HT-29 (cell line): Measurements from ENCODE around the gene ADAMTS9. TPM values are rescaled to one million over a fixed set of nuclear protein-coding genes. Genes with fewer than 3 reads are reported as not detected.

ENCODE experiments used
- DNase-seq: peaks from one replicate; pipeline ENCODE4 v3.0.0-alpha.2; 2015; ENCODE audit warnings: low spot score
- total RNA-seq: library from RNA; depleted of rRNA; stranded (reverse); fragments of >200 nt; shearing (Covaris generic); gene quantifications from 2 replicates; pipeline ENCODE4 v1.2.3, GENCODE V29; 2014

The ADAMTS9 gene
- total RNA-seq, 1 experiment from 2014 or later: 0.05 TPM

- DNase-seq: no peak
Observed at GRCh38 chr3:64685331-64685799, 2.4 kb downstream of the ADAMTS9 start.

GRCh38 chr3:64684715-64685261 is 3.0 kb downstream of the ADAMTS9 start:
- DNase-seq: no peak

GRCh38 chr3:64681827-64682226 is 6.0 kb downstream of the ADAMTS9 start:
- no peak for DNase-seq

GRCh38 chr3:64681015-64681414 is 6.8 kb downstream of the ADAMTS9 start:
- no peak for DNase-seq

GRCh38 chr3:64680334-64680733 is 7.5 kb downstream of the ADAMTS9 start:
- no peak for DNase-seq

GRCh38 chr3:64677961-64678716 is 9.7 kb downstream of the ADAMTS9 start:
- no peak for DNase-seq

GRCh38 chr3:64676831-64677230 is 11.0 kb downstream of the ADAMTS9 start:
- no peak for DNase-seq

- no peak for DNase-seq
Observed at GRCh38 chr3:64675687-64676247, 12.0 kb downstream of the ADAMTS9 start.

GRCh38 chr3:64674591-64675076 is 13.2 kb downstream of the ADAMTS9 start:
- DNase-seq: no peak

- no peak for DNase-seq
Observed at GRCh38 chr3:64673159-64673715, 14.6 kb downstream of the ADAMTS9 start.

GRCh38 chr3:64668582-64669510 is 19.0 kb downstream of the ADAMTS9 start:
- DNase-seq: no peak

GRCh38 chr3:64667887-64668581 is 19.8 kb downstream of the ADAMTS9 start:
- DNase-seq: no peak

GRCh38 chr3:64667138-64667537 is 20.7 kb downstream of the ADAMTS9 start:
- DNase-seq: no peak

GRCh38 chr3:64666171-64666588 is 21.6 kb downstream of the ADAMTS9 start:
- DNase-seq: no peak

GRCh38 chr3:64664397-64664796 is 23.4 kb downstream of the ADAMTS9 start:
- DNase-seq: no peak

GRCh38 chr3:64659617-64659978 is 28.2 kb downstream of the ADAMTS9 start:
- DNase-seq: no peak

- no peak for DNase-seq
Observed at GRCh38 chr3:64658001-64658400, 29.8 kb downstream of the ADAMTS9 start.

- no peak for DNase-seq
Observed at GRCh38 chr3:64656544-64656943, 31.3 kb downstream of the ADAMTS9 start.

- DNase-seq: no peak
Observed at GRCh38 chr3:64655160-64655559, 32.6 kb downstream of the ADAMTS9 start.

GRCh38 chr3:64654013-64654412 is 33.8 kb downstream of the ADAMTS9 start:
- no peak for DNase-seq

GRCh38 chr3:64653101-64653500 is 34.7 kb downstream of the ADAMTS9 start:
- no peak for DNase-seq
